GM12878 (cell line): ENCODE results near the gene WWOX. TPM values are rescaled to one million over a fixed set of nuclear protein-coding genes. Genes with fewer than 3 reads are reported as not detected.

Source experiments
- ATAC-seq: fragments of 200-7000 bp; cut with Tn5 transposase; 3 replicates; pipeline ENCODE4 v1.9.1; 2020; ENCODE audit warnings: mild to moderate bottlenecking, moderate library complexity
- BruUV-seq: library from RNA; stranded (reverse); fragments of 400-500 nt; replicated peaks from 2 replicates; lab custom pipeline; 2021; lab: Mats Ljungman, UMichigan
- CTCF ChIA-PET: fragments of 300-600 bp; sonication (Branson Sonifier 250); formaldehyde crosslinking; extraction: SDS; loops from one replicate; lab custom pipeline; 2021; ENCODE audit warnings: inconsistent platforms; lab: Yijun Ruan, JAX
- POLR2A ChIA-PET: fragments of 350-600 bp; formaldehyde crosslinking; extraction: SDS; loops from one replicate; lab custom pipeline; 2021; ENCODE audit warnings: inconsistent platforms; lab: Charles Lee
- RAD21 ChIA-PET: fragments of 300-600 bp; sonication (Branson Sonifier 250); formaldehyde crosslinking; loops from one replicate; lab custom pipeline; 2023; ENCODE audit warnings: antibody characterized with exemption; ENCODE audit not compliant: unreplicated experiment; lab: Charles Lee
- SMC1A ChIA-PET: fragments of 300-600 bp; sonication (Branson Sonifier 250); formaldehyde crosslinking; loops from one replicate; lab custom pipeline; 2023; ENCODE audit not compliant: unreplicated experiment, uncharacterized antibody; lab: Charles Lee
- DNase-seq: peaks from one replicate; pipeline ENCODE4 v3.0.0-alpha.2; 2011; ENCODE audit warnings: low read depth, low spot score
- FAIRE-seq: peaks from 3 replicates; lab custom pipeline; 2011; peaks lifted over from hg19 to GRCh38; lab: Jason Lieb, UNC
- H2AFZ ChIP-seq: 2 replicates; pipeline ENCODE4 v1.6.0; 2011; ENCODE audit warnings: low read depth, low read length, control low read depth; ENCODE audit not compliant: control insufficient read depth
- H3K27ac ChIP-seq: 2 replicates; pipeline ENCODE4 v1.5.1; 2011; ENCODE audit warnings: control low read depth; ENCODE audit not compliant: control insufficient read depth, insufficient read depth
- H3K27me3 ChIP-seq, 2 experiments: replicated peaks in 1 of 2; 2 replicates each; pipeline versions ENCODE4 v1.6.0 to v1.6.1; 2011; ENCODE audit warnings: low read length in 1 of 2; ENCODE audit not compliant: control insufficient read depth in 2 of 2, insufficient read depth in 2 of 2
- H3K36me3 ChIP-seq, 2 experiments: 2 replicates each; pipeline ENCODE4 v1.5.1; 2011; ENCODE audit warnings: low read length in 1 of 2; ENCODE audit not compliant: control insufficient read depth in 2 of 2, insufficient read depth in 2 of 2
- H3K4me1 ChIP-seq: 2 replicates; pipeline ENCODE4 v1.6.1; 2011; ENCODE audit warnings: mild to moderate bottlenecking, low read length, moderate library complexity, mixed read lengths; ENCODE audit not compliant: control insufficient read depth, insufficient read depth
- H3K4me2 ChIP-seq: 2 replicates; pipeline ENCODE4 v1.6.0; 2011; ENCODE audit warnings: control low read depth; ENCODE audit not compliant: control insufficient read depth, insufficient read depth
- H3K4me3 ChIP-seq: fragments of 200-600 bp; sonication (generic); 2 replicates; pipeline ENCODE4 v1.5.1; 2016
- H3K79me2 ChIP-seq: 2 replicates; pipeline ENCODE4 v1.6.0; 2011; ENCODE audit warnings: low read length; ENCODE audit not compliant: control insufficient read depth, insufficient read depth
- H3K9ac ChIP-seq: 2 replicates; pipeline ENCODE4 v1.8.0; 2011; ENCODE audit warnings: low read length, control low read depth, mixed read lengths; ENCODE audit not compliant: control insufficient read depth, insufficient read depth
- H3K9me3 ChIP-seq: replicated peaks from 3 replicates; pipeline ENCODE4 v1.5.1; 2011; ENCODE audit warnings: mild to moderate bottlenecking, low read length; ENCODE audit not compliant: control insufficient read depth, insufficient read depth
- H4K20me1 ChIP-seq: 2 replicates; pipeline ENCODE4 v1.6.0; 2011; ENCODE audit not compliant: control insufficient read depth, insufficient read depth
- CREM ChIP-seq: IDR thresholded peaks from 2 replicates; pipeline ENCODE4 v1.6.1; 2014; ENCODE audit warnings: antibody characterized with exemption, low read depth
- ELK1 ChIP-seq: IDR thresholded peaks from 2 replicates; pipeline ENCODE4 v1.6.1; 2012; ENCODE audit warnings: low read depth, low read length, improper control_type of control experiment
- IRF3 ChIP-seq: fragments of 450-650 bp; IDR thresholded peaks from 2 replicates; pipeline ENCODE4 v1.6.1; 2014; ENCODE audit warnings: mild to moderate bottlenecking
- IRF4 ChIP-seq: IDR thresholded peaks from 2 replicates; pipeline ENCODE4 v1.6.1; 2011; ENCODE audit warnings: low read depth, low read length
- KAT2A ChIP-seq: conservative IDR thresholded peaks from 2 replicates; pipeline ENCODE4 v1.6.1; 2011; ENCODE audit warnings: low read depth, low read length; ENCODE audit not compliant: control insufficient read depth
- KDM1A ChIP-seq: fragments of 200-600 bp; sonication (generic); IDR thresholded peaks from 2 replicates; pipeline ENCODE4 v1.6.1; 2016; ENCODE audit warnings: borderline replicate concordance
- LARP7 ChIP-seq: fragments of 450-650 bp; IDR thresholded peaks from 2 replicates; pipeline ENCODE4 v1.6.1; 2017; ENCODE audit warnings: mild to moderate bottlenecking
- MEF2A ChIP-seq: IDR thresholded peaks from 2 replicates; pipeline ENCODE4 v1.6.1; 2011; ENCODE audit warnings: low read depth, mild to moderate bottlenecking, low read length, moderate library complexity; ENCODE audit not compliant: insufficient read depth
- MEF2B ChIP-seq: fragments of 450-650 bp; IDR thresholded peaks from 2 replicates; pipeline ENCODE4 v1.6.1; 2018; ENCODE audit warnings: mild to moderate bottlenecking, moderate library complexity; ENCODE audit not compliant: partially characterized antibody, poor library complexity, severe bottlenecking
- MXI1 ChIP-seq: fragments of 150-350 bp; IDR thresholded peaks from 2 replicates; pipeline ENCODE4 v1.6.1; 2011; ENCODE audit warnings: low read depth, mild to moderate bottlenecking, inconsistent platforms, low read length, improper control_type of control experiment
- MYB ChIP-seq: fragments of 150-350 bp; IDR thresholded peaks from 2 replicates; pipeline ENCODE4 v1.6.1; 2014; ENCODE audit warnings: mild to moderate bottlenecking, low read depth, low read length, borderline replicate concordance
- MYC ChIP-seq: IDR thresholded peaks from 2 replicates; pipeline ENCODE4 v1.6.1; 2011; ENCODE audit warnings: mild to moderate bottlenecking, low read length, moderate library complexity, inconsistent platforms; ENCODE audit not compliant: insufficient read depth, insufficient replicate concordance, insufficient read length, severe bottlenecking
- NFYB ChIP-seq: IDR thresholded peaks from 2 replicates; pipeline ENCODE4 v1.6.1; 2011; ENCODE audit warnings: low read depth, mild to moderate bottlenecking, low read length, improper control_type of control experiment, moderate library complexity; ENCODE audit not compliant: insufficient read depth
- PAX5 ChIP-seq: IDR thresholded peaks from 2 replicates; pipeline ENCODE4 v1.6.1; 2011; ENCODE audit warnings: low read depth, low read length, borderline replicate concordance
- POLR2A ChIP-seq: IDR thresholded peaks from 2 replicates; pipeline ENCODE4 v1.6.1; 2011; ENCODE audit warnings: low read depth, mild to moderate bottlenecking, low read length
- TCF3 ChIP-seq: IDR thresholded peaks from 2 replicates; pipeline ENCODE4 v1.6.1; 2012; ENCODE audit warnings: low read depth, mild to moderate bottlenecking, low read length, borderline replicate concordance; ENCODE audit not compliant: insufficient read depth
- WRNIP1 ChIP-seq: IDR thresholded peaks from 2 replicates; pipeline ENCODE4 v1.6.1; 2011; ENCODE audit warnings: low read depth, low read length, improper control_type of control experiment, borderline replicate concordance
- WGBS: methylation state at CpG from one replicate; pipeline ENCODE4 v1.1.6; 2016; ENCODE audit warnings: low lambda C conversion rate; ENCODE audit not compliant: insufficient replicate concordance, insufficient coverage; ENCODE audit errors: missing lambda C conversion rate; 5-methylcytosine and 5-hydroxymethylcytosine counted together
- in situ Hi-C: fragments of 300-500 bp; cut with MboI; formaldehyde crosslinking; loops from 9 replicates; pipeline ENCODE4 v1.14.3; 2018; ENCODE audit warnings: mixed read lengths
- intact Hi-C: fragments of 100-400 bp; cut with micrococcal nuclease; formaldehyde crosslinking; loops from one replicate; pipeline ENCODE4 v1.14.2; 2022; ENCODE audit not compliant: unreplicated experiment
- polyA plus RNA-seq, 11 experiments: library from polyadenylated mRNA; depleted of rRNA in 4 of 11; unstranded in 6 of 11; stranded (reverse) in 5 of 11; fragments of >200 nt; fragmentation: Nextera tagmentation in 4 of 11; fragmentation: Illumina TruSeq in 1 of 11; extraction: Ambion mirVana in 4 of 11; extraction: Trizol in 1 of 11; gene quantifications; 1 replicate in 1 of 11; 2 replicates in 10 of 11; pipeline versions ENCODE4 v1.2.1 to v1.2.3, GENCODE V29; 2011 to 2016; ENCODE audit warnings: inconsistent platforms in 2 of 11, missing spikeins in 2 of 11, low read depth in 1 of 11
- total RNA-seq, 4 experiments: library from RNA; depleted of rRNA in 3 of 4; stranded (reverse); fragments of >200 nt in 3 of 4; fragmentation: Illumina TruSeq in 1 of 4; extraction: Trizol in 1 of 4; gene quantifications; 2 replicates each; pipeline versions ENCODE4 v1.2.1 to v1.2.3, GENCODE V29; 2013 to 2021
- TF ChIP-seq, protein P1 (sequence below): IDR thresholded peaks from 2 replicates; pipeline ENCODE4 v1.6.1; 2012; ENCODE audit warnings: low read length, inconsistent platforms

Gene WWOX
- total and polyA plus RNA-seq, 10 of the 15 experiments (the other 5 are each of a cell fraction or from before 2014, with no cell fraction given), result 2.8 to 24.4 (median 17.8) TPM

GRCh38 chr16:78715106-78715505, 615.7 kb downstream of the WWOX start:
- TF ChIP-seq LARP7, result no peak
- TF ChIP-seq IRF4, result no peak
- TF ChIP-seq WRNIP1, result no peak
- TF ChIP-seq ELK1, result no peak
- TF ChIP-seq IRF3, result no peak
- TF ChIP-seq POLR2A, result no peak
- TF ChIP-seq MEF2B, result no peak
- no peak for TF ChIP-seq NFYB
- TF ChIP-seq, protein P1, sequence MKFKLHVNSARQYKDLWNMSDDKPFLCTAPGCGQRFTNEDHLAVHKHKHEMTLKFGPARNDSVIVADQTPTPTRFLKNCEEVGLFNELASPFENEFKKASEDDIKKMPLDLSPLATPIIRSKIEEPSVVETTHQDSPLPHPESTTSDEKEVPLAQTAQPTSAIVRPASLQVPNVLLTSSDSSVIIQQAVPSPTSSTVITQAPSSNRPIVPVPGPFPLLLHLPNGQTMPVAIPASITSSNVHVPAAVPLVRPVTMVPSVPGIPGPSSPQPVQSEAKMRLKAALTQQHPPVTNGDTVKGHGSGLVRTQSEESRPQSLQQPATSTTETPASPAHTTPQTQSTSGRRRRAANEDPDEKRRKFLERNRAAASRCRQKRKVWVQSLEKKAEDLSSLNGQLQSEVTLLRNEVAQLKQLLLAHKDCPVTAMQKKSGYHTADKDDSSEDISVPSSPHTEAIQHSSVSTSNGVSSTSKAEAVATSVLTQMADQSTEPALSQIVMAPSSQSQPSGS, result no peak
- no peak for TF ChIP-seq PAX5
- TF ChIP-seq MEF2A, result no peak
- no peak for TF ChIP-seq MXI1
- TF ChIP-seq CREM, result no peak
- TF ChIP-seq KAT2A, result no peak
- TF ChIP-seq MYC, result no peak
- TF ChIP-seq MYB, result no peak
- TF ChIP-seq KDM1A, result no peak
- TF ChIP-seq TCF3, result no peak
- H2AFZ ChIP-seq, result no peak overlapping the region
- DNase-seq (no peak), ATAC-seq (no peak), FAIRE-seq (no peak)
- H3K27ac ChIP-seq, result no peak overlapping the region
- ChIA-PET CTCF (interaction anchor here (0.8 kb wide), 1 partner anchor 55 kb away, joined by 4 read pairs; no protein-coding TSS in a partner anchor), RAD21 (no interaction called here), POLR2A (no interaction called here), SMC1A (interaction anchor here (0.6 kb wide), 1 partner anchor 89 kb away, joined by 4 read pairs; no protein-coding TSS in a partner anchor)
- H3K79me2 ChIP-seq, result no peaks in the 10 kb centered on the region
- no peak overlapping the region for H3K4me3 ChIP-seq
- no TSS peak for BruUV-seq
- intact Hi-C loops, result no loop called here
- no peaks in the 10 kb centered on the region for H3K36me3 ChIP-seq
- in situ Hi-C loops, result loop anchor here (10.0 kb wide), 1 partner anchor 60 kb away; no protein-coding TSS in a partner anchor
- H3K4me2 ChIP-seq, result no peak overlapping the region
- no peaks in the 10 kb centered on the region for H3K4me1 ChIP-seq
- no peaks in the 10 kb centered on the region for H3K27me3 ChIP-seq
- H3K9me3 ChIP-seq, result no peaks in the 10 kb centered on the region
- WGBS, result 19% methylated on average over 3 of the region's 3 CpGs
- no peaks in the 10 kb centered on the region for H4K20me1 ChIP-seq
- no peak overlapping the region for H3K9ac ChIP-seq
